Right atrium auricular region (tissue), 2 donors: ENCODE data around the gene RIPOR3. TPM values are rescaled to one million over a fixed set of nuclear protein-coding genes. Genes with fewer than 3 reads are reported as not detected.

Experiments used
- DNase-seq: peaks from one replicate; pipeline ENCODE4 v3.0.0-alpha.2; 2019; ENCODE audit warnings: low spot score
- H3K27ac ChIP-seq, 2 donors: fragments of 200-600 bp; sonication (generic); 1 replicate in 1 of 2; 2 replicates in 1 of 2; pipeline ENCODE4 v1.5.1; 2016 to 2019
- H3K27me3 ChIP-seq, 2 donors: fragments of 200-600 bp; sonication (generic); one replicate each; pipeline versions ENCODE4 v1.5.1 to v1.6.0; 2017 to 2019
- H3K36me3 ChIP-seq: fragments of 200-600 bp; sonication (generic); one replicate; pipeline ENCODE4 v1.5.1; 2016
- H3K4me1 ChIP-seq, 2 donors: fragments of 200-600 bp; sonication (generic); one replicate each; pipeline versions ENCODE4 v1.5.1 to v1.6.0; 2017 to 2019
- H3K4me3 ChIP-seq, 2 donors: fragments of 200-600 bp; sonication (generic); 1 replicate in 1 of 2; 2 replicates in 1 of 2; pipeline ENCODE4 v1.5.1; 2017 to 2019; ENCODE audit warnings: mild to moderate bottlenecking in 1 of 2, moderate library complexity in 1 of 2
- H3K9me3 ChIP-seq, 2 donors: fragments of 200-600 bp; sonication (generic); one replicate each; pipeline ENCODE4 v1.5.1; 2019
- total RNA-seq, 2 donors: library from RNA; depleted of rRNA; stranded (reverse); fragments of >200 nt; gene quantifications; one replicate each; pipeline ENCODE4 v1.1.0, GENCODE V29; 2016
- TF ChIP-seq, protein P1 (sequence below), 2 donors: fragments of 200-600 bp; sonication (generic); IDR thresholded peaks; one replicate each; pipeline ENCODE4 v1.5.1; 2019; ENCODE audit warnings: antibody characterized with exemption in 2 of 2

The RIPOR3 gene
- total RNA-seq, 2 donors from 2014 or later = 2.9 to 4.7 TPM

- Histone ChIP-seq H3K9me3 (no peaks in the 10 kb centered on the region), H3K4me1 (no peaks in the 10 kb centered on the region), H3K27me3 (no peaks in the 10 kb centered on the region), H3K4me3 (no peak overlapping the region), H3K36me3 (no peaks in the 10 kb centered on the region), H3K27ac (no peak overlapping the region)
- no peak for DNase-seq
- TF ChIP-seq, protein P1, sequence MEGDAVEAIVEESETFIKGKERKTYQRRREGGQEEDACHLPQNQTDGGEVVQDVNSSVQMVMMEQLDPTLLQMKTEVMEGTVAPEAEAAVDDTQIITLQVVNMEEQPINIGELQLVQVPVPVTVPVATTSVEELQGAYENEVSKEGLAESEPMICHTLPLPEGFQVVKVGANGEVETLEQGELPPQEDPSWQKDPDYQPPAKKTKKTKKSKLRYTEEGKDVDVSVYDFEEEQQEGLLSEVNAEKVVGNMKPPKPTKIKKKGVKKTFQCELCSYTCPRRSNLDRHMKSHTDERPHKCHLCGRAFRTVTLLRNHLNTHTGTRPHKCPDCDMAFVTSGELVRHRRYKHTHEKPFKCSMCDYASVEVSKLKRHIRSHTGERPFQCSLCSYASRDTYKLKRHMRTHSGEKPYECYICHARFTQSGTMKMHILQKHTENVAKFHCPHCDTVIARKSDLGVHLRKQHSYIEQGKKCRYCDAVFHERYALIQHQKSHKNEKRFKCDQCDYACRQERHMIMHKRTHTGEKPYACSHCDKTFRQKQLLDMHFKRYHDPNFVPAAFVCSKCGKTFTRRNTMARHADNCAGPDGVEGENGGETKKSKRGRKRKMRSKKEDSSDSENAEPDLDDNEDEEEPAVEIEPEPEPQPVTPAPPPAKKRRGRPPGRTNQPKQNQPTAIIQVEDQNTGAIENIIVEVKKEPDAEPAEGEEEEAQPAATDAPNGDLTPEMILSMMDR (IDR thresholded peaks at IDR 0.05) = no peak
Observed at GRCh38 chr20:50670126-50670862, 21.0 kb downstream of the RIPOR3 start.

GRCh38 chr20:50668798-50669197 is 22.5 kb downstream of the RIPOR3 start:
- Histone ChIP-seq H3K27ac (no peak overlapping the region), H3K4me3 (no peak overlapping the region)

DNA sequence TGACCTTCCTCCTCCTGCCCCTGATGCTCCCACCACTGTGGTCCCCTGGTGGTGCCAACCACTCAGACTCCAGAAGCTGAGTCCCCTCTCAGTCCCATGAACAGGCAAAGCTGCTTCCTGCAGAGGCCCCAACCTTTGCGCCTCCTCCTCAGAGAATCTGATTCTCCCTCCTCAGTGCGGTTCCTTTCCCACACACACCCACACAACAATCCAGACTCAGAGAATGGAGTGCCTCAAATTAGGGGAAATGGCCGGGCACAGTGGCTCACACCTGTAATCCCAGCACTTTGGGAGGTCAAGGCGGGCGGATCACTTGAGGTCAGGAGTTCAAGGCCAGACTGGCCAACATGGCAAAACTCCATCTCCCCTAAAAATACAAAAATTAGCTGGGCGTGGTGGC is 23.0 kb downstream of the RIPOR3 start:
- Histone ChIP-seq H3K27me3 (no peaks in the 10 kb centered on the region), H3K27ac (no peak overlapping the region), H3K4me1 (peaks cover 0 to 5% of the 10 kb centered on the region in 2 donors), H3K36me3 (no peaks in the 10 kb centered on the region), H3K9me3 (no peaks in the 10 kb centered on the region), H3K4me3 (no peak overlapping the region)
- no peak for DNase-seq
- TF ChIP-seq, protein P1 (IDR thresholded peaks at IDR 0.05) = no peak

More at GRCh38 chr20:50668798-50669197, 22.5 kb downstream of the RIPOR3 start:
- no peaks in the 10 kb centered on the region for H3K27me3 ChIP-seq
- H3K36me3 ChIP-seq = no peaks in the 10 kb centered on the region
- peaks cover 0 to under 1% of the 10 kb centered on the region in 2 donors for H3K4me1 ChIP-seq
- no peaks in the 10 kb centered on the region for H3K9me3 ChIP-seq
- TF ChIP-seq, protein P1 (IDR thresholded peaks at IDR 0.05) = no peak
- no peak for DNase-seq

DNA sequence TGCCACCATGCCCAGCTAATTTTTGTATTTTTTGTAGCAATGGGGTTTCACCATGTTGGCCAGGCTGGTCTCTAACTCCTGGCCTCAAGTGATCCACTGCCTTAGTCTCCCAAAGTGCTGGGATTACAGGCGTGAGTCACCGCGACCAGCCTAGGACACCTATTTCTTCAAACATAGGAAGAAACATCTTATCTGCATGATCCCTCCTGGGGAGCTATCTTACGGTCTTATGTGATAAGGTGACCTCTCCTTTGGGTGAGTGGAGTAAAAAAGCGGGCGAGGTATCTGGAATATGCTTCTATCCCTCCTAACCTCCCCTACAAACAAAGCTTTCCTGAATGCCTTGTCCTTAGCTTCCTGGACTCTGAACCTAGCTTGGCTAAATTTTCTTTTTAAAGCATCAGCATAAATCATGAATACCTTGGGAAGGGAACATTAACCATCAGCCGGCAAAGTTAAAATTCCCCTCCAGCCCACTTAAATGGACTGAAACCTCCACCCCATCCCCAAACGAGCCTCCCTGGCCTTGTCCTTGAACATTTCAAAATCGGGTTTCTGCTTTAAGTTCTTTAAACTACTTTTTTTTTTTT is 24.5 kb downstream of the RIPOR3 start:
- TF ChIP-seq, protein P1 (IDR thresholded peaks at IDR 0.05) = no peak
- Histone ChIP-seq H3K27ac (no peak overlapping the region), H3K36me3 (no peaks in the 10 kb centered on the region), H3K4me1 (peaks cover 0 to 14% of the 10 kb centered on the region in 2 donors), H3K9me3 (no peaks in the 10 kb centered on the region), H3K27me3 (no peaks in the 10 kb centered on the region), H3K4me3 (no peak overlapping the region)
- DNase-seq = no peak

DNA sequence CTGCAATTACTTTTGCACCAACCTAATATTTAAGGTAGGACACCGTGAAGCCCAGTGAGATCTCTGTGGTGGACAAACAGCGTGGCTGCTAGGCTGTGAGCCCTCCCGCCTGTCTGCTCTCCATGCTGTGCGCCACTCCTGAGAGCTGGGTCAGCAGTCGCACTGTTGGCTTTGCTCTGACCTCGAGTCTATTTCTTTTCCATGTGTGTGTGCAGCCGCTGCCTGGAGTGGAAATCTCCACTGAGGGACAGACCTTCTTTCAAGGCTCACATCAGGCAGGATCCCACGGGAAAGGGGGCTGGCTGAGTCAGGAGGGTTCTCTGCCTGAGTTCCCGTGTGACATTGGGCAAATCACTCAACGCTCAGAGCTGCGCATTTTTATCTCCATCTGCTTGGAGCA is 27.1 kb downstream of the RIPOR3 start:
- H3K4me1 ChIP-seq = peaks cover 0 to 38% of the 10 kb centered on the region in 2 donors
- H3K36me3 ChIP-seq = no peaks in the 10 kb centered on the region
- no peaks in the 10 kb centered on the region for H3K9me3 ChIP-seq
- DNase-seq = no peak
- H3K4me3 ChIP-seq = no peak overlapping the region
- H3K27me3 ChIP-seq = no peaks in the 10 kb centered on the region
- TF ChIP-seq, protein P1 (IDR thresholded peaks at IDR 0.05) = no peak
- H3K27ac ChIP-seq = peak overlapping the region; percentile 11 to 61
